COR-L47 (cell line): Measurements from ENCODE around the gene FRMD3.

ENCODE experiments used
- DNase-seq: peaks from one replicate; lab custom pipeline; 2025; lab: John Stamatoyannopoulos, UW

FRMD3 gene

GRCh38 chr9:83281306-83282255 lies 256.6 kb downstream of the FRMD3 start:
- DNase-seq: no peak

GRCh38 chr9:83280790-83281189 lies 257.4 kb downstream of the FRMD3 start:
- no peak for DNase-seq

- no peak for DNase-seq
These were observed 257.9 kb downstream of the FRMD3 start for GRCh38 chr9:83280268-83280667.

- no peak for DNase-seq
These were observed 263.4 kb downstream of the FRMD3 start for GRCh38 chr9:83274787-83275186.

- DNase-seq: no peak
These were observed 266.5 kb downstream of the FRMD3 start for GRCh38 chr9:83271665-83272071.

- DNase-seq: no peak
These were observed 268.1 kb downstream of the FRMD3 start for GRCh38 chr9:83270116-83270515.

- no peak for DNase-seq
These were observed 270.5 kb downstream of the FRMD3 start for GRCh38 chr9:83267741-83268140.

- no peak for DNase-seq
These were observed 271.3 kb downstream of the FRMD3 start for GRCh38 chr9:83266666-83267496.

GRCh38 chr9:83266331-83266665 lies 271.9 kb downstream of the FRMD3 start:
- DNase-seq: no peak

- no peak for DNase-seq
These were observed 273.9 kb downstream of the FRMD3 start for GRCh38 chr9:83264315-83264714.

- no peak for DNase-seq
These were observed 278.6 kb downstream of the FRMD3 start for GRCh38 chr9:83259558-83259957.

- no peak for DNase-seq
These were observed 280.0 kb downstream of the FRMD3 start for GRCh38 chr9:83257937-83258891.

- DNase-seq: no peak
These were observed 290.5 kb downstream of the FRMD3 start for GRCh38 chr9:83247732-83248131.

GRCh38 chr9:83245979-83246659 lies 292.1 kb downstream of the FRMD3 start:
- DNase-seq: no peak

- no peak for DNase-seq
These were observed 296.1 kb downstream of the FRMD3 start for GRCh38 chr9:83242066-83242465.

GRCh38 chr9:83240671-83241070 lies 297.5 kb downstream of the FRMD3 start:
- DNase-seq: no peak

GRCh38 chr9:83239747-83240146 lies 298.5 kb downstream of the FRMD3 start:
- DNase-seq: no peak

GRCh38 chr9:83238871-83239640 lies 299.1 kb downstream of the FRMD3 start:
- no peak for DNase-seq

GRCh38 chr9:83236029-83236696 lies 302.0 kb downstream of the FRMD3 start:
- no peak for DNase-seq

GRCh38 chr9:83235526-83235925 lies 302.7 kb downstream of the FRMD3 start:
- no peak for DNase-seq
